ENCODE data around the gene APEH. TPM values are rescaled to one million over a fixed set of nuclear protein-coding genes. Genes with fewer than 3 reads are reported as not detected.

The APEH gene
- total RNA-seq, 1 experiment from 2014 or later = 215 TPM

DNA sequence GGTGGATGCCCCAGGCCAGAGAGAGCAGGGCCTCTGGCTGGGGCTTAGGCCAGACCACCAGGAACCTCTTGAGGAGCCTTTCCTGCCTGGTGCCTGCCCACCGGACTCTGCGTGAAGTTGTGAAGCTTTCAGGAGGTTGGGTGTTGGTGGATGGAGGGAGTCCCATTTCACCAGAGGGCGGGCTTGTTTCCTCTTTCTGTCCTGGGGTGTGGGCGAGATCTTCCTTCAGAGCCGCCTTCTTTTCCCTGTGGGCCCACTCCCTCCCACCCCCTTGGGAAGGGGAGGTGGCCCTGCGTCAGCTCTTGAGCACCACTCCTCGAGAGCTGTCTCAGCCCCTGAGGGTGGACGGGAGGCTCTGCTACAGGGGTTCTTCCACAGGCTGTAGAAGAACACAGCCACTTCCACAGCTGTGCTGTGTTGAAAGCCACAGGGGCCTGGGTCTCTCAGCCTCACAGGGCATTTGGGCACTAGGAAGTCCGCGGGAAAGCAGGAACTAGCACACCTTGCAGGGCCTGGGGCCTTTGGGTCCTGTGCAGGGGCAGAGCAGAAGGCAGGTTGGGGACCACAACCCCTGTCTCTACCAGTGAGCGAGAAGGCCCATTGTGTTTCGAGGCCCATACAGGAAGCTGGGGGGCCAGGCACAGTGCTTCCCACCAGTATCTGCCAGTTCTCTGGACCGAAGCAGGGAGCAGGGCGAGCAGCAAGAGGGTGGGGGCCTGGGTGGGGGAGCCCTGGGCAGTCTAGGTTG, 43.2 kb downstream of the APEH start:
- H3K23me2 ChIP-seq (ENCODE audit: insufficient read length, low read depth, low read length, poor library complexity, severe bottlenecking) = peaks cover 10% of the 10 kb centered on the region
- no peak overlapping the region for H2AFZ ChIP-seq (ENCODE audit: low read length)
- peaks cover 8 to 10% of the 10 kb centered on the region in 2 experiments for H3K4me1 Mint-ChIP-seq
- no peak overlapping the region for H3T11ph ChIP-seq (ENCODE audit: low read length)
- no peak overlapping the region for H3K27ac Mint-ChIP-seq
- no peak overlapping the region for H2BK120ac ChIP-seq (ENCODE audit: low read depth, low read length, poor library complexity, severe bottlenecking)
- peaks cover 0 to 30% (median 29%) of the 10 kb centered on the region in 3 experiments; a peak in 6 of 7 replicates for H3K36me3 Mint-ChIP-seq (ENCODE audit: insufficient read depth in 1 of 3, low read depth in 3 of 3)
- no peak overlapping the region for H2AK5ac ChIP-seq (ENCODE audit: insufficient read length, low read length)
- H2BK15ac ChIP-seq (ENCODE audit: low read depth, low read length) = no peak overlapping the region
- no CpG with 5 or more reads among the region's 14 CpGs for WGBS (ENCODE audit: extremely low coverage, insufficient read length, low lambda C conversion rate)
- H3K4me2 ChIP-seq (ENCODE audit: insufficient read depth, insufficient read length, low read length) = no peak overlapping the region
- peak overlapping the region in 1 of 2 experiments; percentile 60; a peak in 2 of 5 replicates for H3K4me3 Mint-ChIP-seq
- no peaks in the 10 kb centered on the region for H4K20me1 ChIP-seq (ENCODE audit: control insufficient read depth, insufficient read depth, insufficient read length)
- no peak overlapping the region for H3K14ac ChIP-seq (ENCODE audit: insufficient read depth, low read length)
- no peaks in the 10 kb centered on the region for H3K9me3 ChIP-seq (ENCODE audit: control insufficient read depth, low read depth, low read length)
- no peaks in the 10 kb centered on the region for H3K9me3 Mint-ChIP-seq
- no peak overlapping the region for H3K23ac ChIP-seq (ENCODE audit: insufficient read length, low read depth, low read length)
- no peak for TF ChIP-seq CTCF (conservative IDR thresholded peaks at IDR 0.05)
- no peak overlapping the region for H3K9ac ChIP-seq (ENCODE audit: extremely low read depth, insufficient read length, low read length)
- H2BK5ac ChIP-seq (ENCODE audit: insufficient read length, low read length) = no peak overlapping the region
- H4K8ac ChIP-seq (replicated peaks; ENCODE audit: insufficient read length, low read depth, low read length) = no peak overlapping the region
- H3K27me3 ChIP-seq (ENCODE audit: insufficient read depth, low read length) = no peaks in the 10 kb centered on the region
- H2BK20ac ChIP-seq (ENCODE audit: low read depth, low read length, poor library complexity, severe bottlenecking) = no peak overlapping the region
- no peak overlapping the region for H2BK12ac ChIP-seq (ENCODE audit: insufficient read length, low read depth, low read length)
- no peak overlapping the region for H4K91ac ChIP-seq (ENCODE audit: insufficient read length, low read depth, low read length)
- no peak overlapping the region for H3K27ac ChIP-seq (ENCODE audit: insufficient read length, low read depth, low read length)
- no peak overlapping the region for H4K5ac ChIP-seq (ENCODE audit: insufficient read length, low read depth, low read length)
- no peak overlapping the region for H3K4ac ChIP-seq (ENCODE audit: low read depth, low read length)
- H3K56ac ChIP-seq (ENCODE audit: insufficient read length, low read depth, low read length) = no peak overlapping the region
- H3K18ac ChIP-seq (ENCODE audit: insufficient read length, low read depth, low read length) = no peak overlapping the region
- H3K79me1 ChIP-seq (ENCODE audit: insufficient read depth, low read depth, low read length, poor library complexity, severe bottlenecking) = no peaks in the 10 kb centered on the region
- H3K27me3 Mint-ChIP-seq (ENCODE audit: low read depth) = peaks cover 4% of the 10 kb centered on the region
- H3K4me1 ChIP-seq (ENCODE audit: insufficient read depth, low read length) = no peaks in the 10 kb centered on the region
- peak; percentile 25 for DNase-seq
- no peaks in the 10 kb centered on the region for H3K79me2 ChIP-seq (ENCODE audit: insufficient read depth, low read length)
